ENCODE data around the gene PDCD6IP.

PDCD6IP gene

DNA sequence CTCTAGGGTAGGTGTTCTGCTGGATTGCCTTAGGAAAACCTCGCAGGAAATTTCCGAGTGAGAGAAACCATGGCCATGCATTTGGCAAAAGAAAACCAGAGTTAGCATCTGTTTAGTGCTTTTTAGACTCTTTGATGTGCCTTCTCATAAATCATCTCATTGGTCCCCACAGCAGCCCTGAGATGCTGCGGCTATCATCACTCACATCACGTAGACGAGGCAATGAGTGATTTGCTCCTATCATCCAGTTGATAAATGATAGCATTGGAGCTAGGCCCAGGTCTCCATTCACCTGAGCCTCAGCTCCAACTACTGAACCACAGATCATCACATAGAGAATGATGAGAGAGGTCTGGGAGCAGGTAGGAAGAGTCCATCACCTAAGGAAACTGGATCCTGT lies 111.1 kb downstream of the PDCD6IP start:
- H3K36me3 Mint-ChIP-seq (ENCODE audit: low read depth): no peaks in the 10 kb centered on the region
- no peak overlapping the region for H3K4me3 Mint-ChIP-seq
- H3K27ac Mint-ChIP-seq: no peak overlapping the region
- H3K4me1 Mint-ChIP-seq (ENCODE audit: low read depth): peaks cover 3% of the 10 kb centered on the region
- H3K27me3 Mint-ChIP-seq: no peaks in the 10 kb centered on the region
- no peaks in the 10 kb centered on the region for H3K9me3 Mint-ChIP-seq

DNA sequence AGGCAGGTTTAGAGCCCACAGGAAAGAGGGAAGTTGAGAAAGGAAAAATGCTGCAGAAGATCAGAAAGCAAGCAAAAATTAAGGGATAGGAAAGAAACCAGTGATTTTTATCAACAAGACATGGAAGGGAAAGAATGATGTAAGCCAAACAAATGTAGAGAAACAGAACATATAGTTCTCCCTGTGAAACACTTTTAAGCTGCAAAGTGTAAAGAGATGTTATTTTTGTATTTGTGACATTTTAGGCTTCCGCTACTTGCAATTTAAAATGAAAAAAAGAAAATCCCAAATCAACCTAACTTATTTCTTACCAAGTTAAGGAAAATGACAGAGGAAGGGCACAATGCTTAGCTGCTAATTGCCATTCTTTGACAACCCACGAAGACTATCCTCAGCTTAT lies 111.6 kb downstream of the PDCD6IP start:
- Mint-ChIP-seq H3K4me1 (ENCODE audit: low read depth) (peaks cover 3% of the 10 kb centered on the region), H3K9me3 (no peaks in the 10 kb centered on the region), H3K27me3 (no peaks in the 10 kb centered on the region), H3K4me3 (no peak overlapping the region), H3K36me3 (ENCODE audit: low read depth) (no peaks in the 10 kb centered on the region), H3K27ac (no peak overlapping the region)

DNA sequence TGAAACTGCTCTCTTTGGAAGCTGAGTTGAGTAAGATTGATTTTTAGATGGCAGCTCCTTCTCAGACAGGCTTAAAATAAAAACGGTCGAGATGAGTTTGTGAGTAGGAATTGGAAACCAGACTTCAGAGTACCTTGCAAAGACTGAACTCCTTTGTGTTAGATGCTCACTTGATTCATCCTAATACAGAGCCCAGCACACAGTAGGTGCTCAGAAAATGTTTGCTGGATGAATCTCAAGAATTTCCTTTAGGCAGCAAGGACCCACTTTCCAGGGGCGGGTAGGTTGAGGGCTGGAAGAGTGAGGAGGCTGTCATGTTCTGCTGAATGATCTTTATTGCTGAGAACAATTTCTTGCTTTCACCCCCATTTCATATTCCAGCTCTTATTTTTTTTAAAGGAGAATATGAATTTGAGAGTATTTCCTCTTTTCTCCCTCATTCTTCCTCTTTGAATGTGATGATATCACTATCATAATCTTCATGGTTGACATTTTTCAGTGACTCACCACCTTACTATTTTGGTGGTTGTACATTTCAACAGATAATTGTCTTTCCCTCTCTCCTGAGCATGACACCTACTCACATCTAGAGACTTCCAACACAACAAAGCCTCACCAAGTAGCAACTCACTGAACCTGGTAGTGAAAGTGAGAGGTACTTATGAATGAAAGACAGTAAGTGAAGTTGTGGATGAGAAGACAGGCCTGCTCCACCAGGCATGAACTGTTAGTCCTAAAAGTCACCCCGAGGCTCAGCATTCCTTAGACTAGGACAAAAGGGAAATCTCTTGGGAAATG lies 113.3 kb downstream of the PDCD6IP start:
- no peak overlapping the region for H3K4me3 Mint-ChIP-seq
- no peaks in the 10 kb centered on the region for H3K27me3 Mint-ChIP-seq
- H3K27ac Mint-ChIP-seq: peak overlapping the region; percentile 51
- H3K9me3 Mint-ChIP-seq: no peaks in the 10 kb centered on the region
- H3K4me1 Mint-ChIP-seq (ENCODE audit: low read depth): peaks cover 3% of the 10 kb centered on the region
- no peaks in the 10 kb centered on the region for H3K36me3 Mint-ChIP-seq (ENCODE audit: low read depth)

DNA sequence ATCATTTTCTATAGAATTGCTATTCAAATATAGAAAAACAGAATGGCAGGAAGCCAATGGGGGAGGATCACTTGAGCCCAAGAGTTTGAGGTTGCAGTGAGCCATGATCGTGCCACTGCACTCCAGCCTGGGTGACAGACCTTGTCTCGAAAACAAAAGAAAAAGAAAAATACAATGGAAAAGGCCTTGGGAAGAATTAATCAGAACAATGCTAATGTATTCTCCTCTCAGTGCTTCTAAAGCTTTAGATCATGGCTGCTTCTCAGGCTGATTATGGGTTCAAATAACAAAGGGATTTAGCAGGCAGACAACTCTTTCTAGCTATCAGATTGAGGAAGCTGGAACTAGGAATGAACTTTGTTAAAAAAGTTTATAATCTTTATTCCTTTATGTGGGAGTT lies 115.8 kb downstream of the PDCD6IP start:
- H3K9me3 Mint-ChIP-seq: no peaks in the 10 kb centered on the region
- no peaks in the 10 kb centered on the region for H3K27me3 Mint-ChIP-seq
- no peaks in the 10 kb centered on the region for H3K36me3 Mint-ChIP-seq (ENCODE audit: low read depth)
- no peak overlapping the region for H3K4me3 Mint-ChIP-seq
- no peak overlapping the region for H3K27ac Mint-ChIP-seq
- H3K4me1 Mint-ChIP-seq (ENCODE audit: low read depth): peaks cover 3% of the 10 kb centered on the region

DNA sequence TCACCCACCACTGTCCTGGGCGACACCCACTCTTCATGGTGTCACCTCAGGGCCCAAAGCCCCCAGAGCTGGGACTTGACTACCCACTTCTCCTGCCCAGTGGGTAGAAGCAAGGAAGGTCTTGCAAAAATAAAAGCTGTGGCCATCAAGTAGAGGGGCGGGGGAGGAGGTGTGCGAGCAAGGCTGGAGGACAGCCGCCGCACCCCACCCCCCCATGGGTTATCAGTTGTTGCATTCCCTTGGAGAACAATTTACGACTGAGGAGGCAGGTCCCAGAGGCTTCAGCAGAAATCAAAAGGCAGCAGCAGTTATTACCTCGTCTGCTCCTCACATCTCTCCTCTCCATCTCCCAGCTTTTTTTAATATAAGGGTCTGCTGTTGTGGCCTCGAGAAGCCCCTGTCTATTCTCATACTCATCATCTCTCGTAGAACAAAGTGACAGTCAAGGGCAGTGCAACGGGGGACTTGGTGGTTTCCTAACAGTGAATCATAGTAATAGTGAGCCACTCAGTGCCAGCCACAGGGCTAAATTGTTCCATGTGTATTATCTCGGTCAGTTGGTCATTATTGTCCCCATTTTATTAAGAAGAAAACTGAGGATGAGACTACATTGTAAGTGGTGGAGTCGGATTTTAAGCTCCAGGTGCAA lies 116.4 kb downstream of the PDCD6IP start:
- no peak overlapping the region for H3K27ac Mint-ChIP-seq
- H3K4me1 Mint-ChIP-seq (ENCODE audit: low read depth): peaks cover 3% of the 10 kb centered on the region
- no peaks in the 10 kb centered on the region for H3K27me3 Mint-ChIP-seq
- H3K9me3 Mint-ChIP-seq: no peaks in the 10 kb centered on the region
- no peaks in the 10 kb centered on the region for H3K36me3 Mint-ChIP-seq (ENCODE audit: low read depth)
- H3K4me3 Mint-ChIP-seq: no peak overlapping the region

DNA sequence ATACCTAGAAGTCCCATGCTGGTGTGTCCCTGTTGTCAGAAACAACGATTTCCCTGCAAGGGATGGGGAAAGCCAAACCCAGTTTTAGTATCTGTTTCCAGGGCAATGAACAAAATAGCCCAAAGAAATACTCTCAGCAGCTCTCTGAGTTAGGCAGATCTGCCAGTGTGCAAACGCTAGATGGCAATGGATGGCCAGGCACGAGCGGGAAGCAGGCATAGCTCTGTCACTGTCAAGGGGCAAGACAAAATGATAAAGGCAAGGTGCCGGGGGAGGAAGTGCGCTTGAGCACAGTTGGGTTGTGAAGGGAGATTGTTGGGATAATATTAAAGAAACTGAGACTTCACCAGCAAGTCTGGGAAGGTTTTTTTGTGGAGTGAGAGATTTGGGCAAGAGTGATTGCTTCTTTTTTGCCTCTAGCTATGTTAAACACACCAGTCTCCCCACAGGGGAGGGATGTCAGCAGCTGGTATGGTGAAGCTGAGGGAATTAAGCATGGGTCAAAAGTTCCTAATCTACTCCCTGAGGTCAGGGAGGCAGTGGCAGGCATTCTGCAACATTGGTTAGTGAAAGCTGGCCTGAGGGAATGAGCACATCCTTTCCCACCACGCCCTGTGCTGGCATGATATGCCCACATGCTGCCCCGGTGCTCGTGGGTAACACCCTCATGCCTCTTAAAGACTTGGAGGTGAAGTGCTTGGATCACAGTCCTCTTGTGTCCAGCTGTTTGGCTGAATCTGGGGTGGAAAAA lies 117.5 kb downstream of the PDCD6IP start:
- H3K4me3 Mint-ChIP-seq: no peak overlapping the region
- H3K27ac Mint-ChIP-seq: no peak overlapping the region
- no peaks in the 10 kb centered on the region for H3K27me3 Mint-ChIP-seq
- peaks cover 3% of the 10 kb centered on the region for H3K4me1 Mint-ChIP-seq (ENCODE audit: low read depth)
- no peaks in the 10 kb centered on the region for H3K9me3 Mint-ChIP-seq
- H3K36me3 Mint-ChIP-seq (ENCODE audit: low read depth): no peaks in the 10 kb centered on the region

DNA sequence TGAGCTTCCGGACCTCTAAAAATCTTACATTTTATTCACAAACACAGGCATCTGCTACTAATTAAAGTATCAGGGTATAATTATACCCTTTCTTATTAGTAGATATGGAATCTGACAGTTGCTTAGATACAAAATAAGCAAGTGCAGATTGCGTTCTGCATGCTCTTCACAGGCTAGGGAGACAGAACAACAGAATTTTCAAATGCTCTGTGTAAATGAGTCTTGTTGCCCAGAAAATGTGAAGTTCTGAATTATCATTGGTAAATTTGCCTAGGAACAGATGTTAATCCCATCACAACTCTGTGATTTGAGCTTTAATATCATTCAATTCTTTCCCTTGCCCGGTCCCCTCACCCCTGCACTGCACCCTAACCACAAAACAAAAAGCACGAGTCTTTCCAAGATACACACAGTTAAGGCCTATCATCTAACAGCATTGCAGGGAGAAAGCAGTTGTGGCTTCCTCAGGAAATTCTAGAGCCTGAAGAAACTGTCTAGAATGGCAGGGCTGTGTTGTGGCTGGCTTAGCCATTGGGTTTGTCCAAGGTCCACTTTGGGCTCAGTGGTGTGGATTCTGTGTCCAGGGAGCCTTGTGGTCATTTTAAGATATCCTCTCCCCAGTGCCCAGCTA lies 119.8 kb downstream of the PDCD6IP start:
- no peaks in the 10 kb centered on the region for H3K36me3 Mint-ChIP-seq (ENCODE audit: low read depth)
- no peaks in the 10 kb centered on the region for H3K27me3 Mint-ChIP-seq
- H3K4me1 Mint-ChIP-seq (ENCODE audit: low read depth): no peaks in the 10 kb centered on the region
- no peaks in the 10 kb centered on the region for H3K9me3 Mint-ChIP-seq
- no peak overlapping the region for H3K27ac Mint-ChIP-seq
- no peak overlapping the region for H3K4me3 Mint-ChIP-seq
